H1 (cell line): Measurements from ENCODE around the gene TNNT3. TPM values are rescaled to one million over a fixed set of nuclear protein-coding genes. Genes with fewer than 3 reads are reported as not detected.

Experiments used
- TCF12 ChIP-seq: IDR thresholded peaks from 2 replicates; pipeline ENCODE4 v1.6.1; 2011; ENCODE audit warnings: low read depth, mild to moderate bottlenecking, low read length
- polyA plus RNA-seq, 7 experiments: library from polyadenylated mRNA; depleted of rRNA in 3 of 7; stranded (reverse) in 5 of 7; unstranded in 2 of 7; fragments of >200 nt in 5 of 7; fragments of 200-250 nt in 2 of 7; gene quantifications; 1 replicate in 5 of 7; 2 replicates in 1 of 7; 4 replicates in 1 of 7; pipeline versions ENCODE4 v1.2.1 to v1.2.3, GENCODE V29; 2011 to 2013; ENCODE audit warnings: missing spikeins in 2 of 7, mixed read lengths in 2 of 7
- total RNA-seq: library from RNA; stranded (reverse); fragmentation: NEBNext Ultra II Directional; extraction: Animal tissue kit (Norgen Biotek cat#: 25700); gene quantifications from 2 replicates; pipeline ENCODE4 v1.2.1, GENCODE V29; 2021

Gene TNNT3
- total and polyA plus RNA-seq, 2 of the 8 experiments (the other 6 are each of a cell fraction or from before 2014, with no cell fraction given): not detected

DNA sequence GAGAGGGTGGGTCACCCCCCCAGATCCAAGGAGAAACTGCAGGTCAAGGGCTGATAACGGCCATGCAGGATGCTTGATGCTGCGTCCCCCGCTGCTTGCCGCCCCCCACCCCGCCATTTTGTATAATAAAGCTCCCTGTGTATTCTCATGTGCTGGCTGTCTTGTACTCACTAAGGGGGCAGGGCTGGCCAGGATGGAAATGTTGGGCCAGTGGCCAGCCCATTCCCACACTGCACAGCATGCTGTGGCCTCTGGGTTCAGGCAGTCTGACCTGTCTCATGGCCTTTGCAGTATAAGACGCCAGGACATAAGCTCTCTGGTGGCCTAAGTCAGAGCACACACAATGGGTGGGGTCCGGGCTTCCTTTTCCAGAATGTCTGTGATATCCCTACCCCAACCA, 27.4 kb upstream of the TNNT3 start (continued):
- no peak for TF ChIP-seq TCF12
